ENCODE measurements around the gene MAP4K4. TPM values are rescaled to one million over a fixed set of nuclear protein-coding genes. Genes with fewer than 3 reads are reported as not detected.
A peak's percentile ranks its signal among the peaks of the same experiment; 100 is the strongest.
"Not testable (repeated sequence)": the region's sequence is repeated elsewhere in the genome, so short reads cannot be mapped to it uniquely, and the experiment has no call there.

MAP4K4 gene
- total RNA-seq, 1 donor from 2014 or later: 91.9 TPM

- Histone ChIP-seq H3K9me3 (ENCODE audit: low read depth) (no peaks in the 10 kb centered on the region), H3K4me2 (peak overlapping the region; percentile 72), H3K79me2 (ENCODE audit: low read depth) (peaks cover 100% of the 10 kb centered on the region), H3K4me1 (peaks cover 75% of the 10 kb centered on the region), H3F3A (ENCODE audit: low read depth) (peaks cover 18% of the 10 kb centered on the region), H3K9ac (no peak overlapping the region), H3K27ac (peak overlapping the region; percentile 54), H3K27me3 (no peaks in the 10 kb centered on the region), H3K36me3 (no peaks in the 10 kb centered on the region), H4K20me1 (ENCODE audit: low read depth) (peaks cover 97% of the 10 kb centered on the region), H2AFZ (replicated peaks) (no peak overlapping the region), H3K4me3 (no peak overlapping the region)
- H3K27ac Mint-ChIP-seq: no peak overlapping the region
- H3K36me3 Mint-ChIP-seq: peaks cover 14% of the 10 kb centered on the region
- no peak overlapping the region for H3K4me3 Mint-ChIP-seq
- peaks cover 4% of the 10 kb centered on the region for H3K27me3 Mint-ChIP-seq (ENCODE audit: insufficient read depth, low read depth)
- peak; percentile 59 for DNase-seq (ENCODE audit: low spot score)
- H3K9me3 Mint-ChIP-seq: peaks cover 18% of the 10 kb centered on the region
- TF ChIP-seq EZH2 (IDR thresholded peaks at IDR 0.05) (no peak), CTCF (IDR thresholded peaks at IDR 0.05) (no peak), EZH2phosphoT487 (IDR thresholded peaks at IDR 0.05) (no peak)
- peaks cover 45% of the 10 kb centered on the region for H3K4me1 Mint-ChIP-seq
Observed at GRCh38 chr2:101773137-101773536, 75.6 kb downstream of the MAP4K4 start.

DNA sequence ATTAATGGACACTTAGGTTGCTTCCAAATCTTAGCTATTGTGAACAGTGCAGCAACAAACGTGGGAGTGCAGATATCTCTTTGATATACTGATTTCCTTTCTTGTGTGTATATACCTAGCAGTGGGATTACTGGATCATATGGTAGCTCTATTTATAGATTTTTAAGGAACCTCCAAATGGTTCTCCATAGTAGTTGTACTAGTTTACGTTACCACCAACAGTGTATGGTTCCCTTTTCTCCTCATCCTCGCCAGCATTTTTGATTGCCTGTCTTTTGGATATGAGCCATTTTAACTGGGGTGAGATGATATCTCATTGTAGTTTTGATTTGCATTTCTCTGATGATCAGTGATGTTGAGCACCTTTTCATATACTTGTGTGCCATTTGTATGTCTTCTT is 76.5 kb downstream of the MAP4K4 start:
- not testable (repeated sequence) for H3K4me2 ChIP-seq, H3K4me3 ChIP-seq

GRCh38 chr2:101775092-101775491 is 77.6 kb downstream of the MAP4K4 start:
- H3K27me3 ChIP-seq: no peaks in the 10 kb centered on the region
- no peak overlapping the region for H3K27ac Mint-ChIP-seq
- peaks cover 78% of the 10 kb centered on the region for H3K4me1 ChIP-seq
- H3K36me3 Mint-ChIP-seq: peaks cover 14% of the 10 kb centered on the region
- peaks cover 100% of the 10 kb centered on the region for H4K20me1 ChIP-seq (ENCODE audit: low read depth)
- peaks cover 4% of the 10 kb centered on the region for H3K27me3 Mint-ChIP-seq (ENCODE audit: insufficient read depth, low read depth)
- TF ChIP-seq EZH2 (IDR thresholded peaks at IDR 0.05): no peak
- no peak for TF ChIP-seq CTCF (IDR thresholded peaks at IDR 0.05)
- no peak for TF ChIP-seq EZH2phosphoT487 (IDR thresholded peaks at IDR 0.05)
- H3K4me3 Mint-ChIP-seq: no peak overlapping the region
- peaks cover 45% of the 10 kb centered on the region for H3K4me1 Mint-ChIP-seq
- peaks cover 18% of the 10 kb centered on the region for H3K9me3 Mint-ChIP-seq
- H3K9ac ChIP-seq: no peak overlapping the region
- no peak overlapping the region for H2AFZ ChIP-seq (replicated peaks)
- no peak for DNase-seq (ENCODE audit: low spot score)
- no peak overlapping the region for H3K27ac ChIP-seq
- no peaks in the 10 kb centered on the region for H3K36me3 ChIP-seq
- H3K79me2 ChIP-seq (ENCODE audit: low read depth): peaks cover 100% of the 10 kb centered on the region
- H3K4me3 ChIP-seq: no peak overlapping the region
- H3K4me2 ChIP-seq: no peak overlapping the region
- no peaks in the 10 kb centered on the region for H3K9me3 ChIP-seq (ENCODE audit: low read depth)
- H3F3A ChIP-seq (ENCODE audit: low read depth): peaks cover 12% of the 10 kb centered on the region

More for the DNA sequence above, 76.5 kb downstream of the MAP4K4 start:
- not testable (repeated sequence) for H3K27me3 ChIP-seq; H3K27me3 Mint-ChIP-seq (ENCODE audit: insufficient read depth, low read depth); H3K9ac ChIP-seq; H3K4me3 Mint-ChIP-seq; DNase-seq (ENCODE audit: low spot score); H3K27ac ChIP-seq; H3K36me3 ChIP-seq; H2AFZ ChIP-seq (replicated peaks); H3K27ac Mint-ChIP-seq; H3K9me3 ChIP-seq (ENCODE audit: low read depth)
- Histone ChIP-seq H4K20me1 (ENCODE audit: low read depth) (peaks cover 97% of the 10 kb centered on the region), H3F3A (ENCODE audit: low read depth) (peaks cover 12% of the 10 kb centered on the region), H3K79me2 (ENCODE audit: low read depth) (peaks cover 100% of the 10 kb centered on the region), H3K4me1 (peaks cover 69% of the 10 kb centered on the region)
- Mint-ChIP-seq H3K4me1 (peaks cover 39% of the 10 kb centered on the region), H3K9me3 (peaks cover 18% of the 10 kb centered on the region), H3K36me3 (peaks cover 14% of the 10 kb centered on the region)

DNA sequence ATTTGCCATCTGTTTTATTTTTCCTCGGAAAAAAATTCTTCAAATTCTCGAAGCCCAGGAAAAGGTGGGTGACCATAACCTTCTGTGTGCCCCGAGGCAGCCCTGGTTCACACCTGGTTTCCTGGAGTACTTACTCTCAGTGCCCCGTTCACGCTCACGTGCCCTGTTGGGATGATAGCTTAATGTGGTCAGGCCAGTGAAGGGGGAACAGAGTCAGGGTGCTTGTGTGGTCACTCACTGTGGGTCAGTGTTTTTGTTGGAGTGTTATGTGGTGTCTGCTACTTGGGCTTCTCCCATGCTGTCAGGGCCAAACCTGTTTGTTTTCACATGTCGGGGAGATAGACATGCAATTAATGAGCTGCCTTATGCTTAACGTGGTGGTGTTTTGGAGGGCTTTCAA is 78.1 kb downstream of the MAP4K4 start:
- H3K27me3 ChIP-seq: no peaks in the 10 kb centered on the region
- H3K27ac ChIP-seq: no peak overlapping the region
- H4K20me1 ChIP-seq (ENCODE audit: low read depth): peaks cover 100% of the 10 kb centered on the region
- Mint-ChIP-seq H3K4me1 (peaks cover 51% of the 10 kb centered on the region), H3K36me3 (peaks cover 14% of the 10 kb centered on the region), H3K9me3 (peaks cover 18% of the 10 kb centered on the region), H3K4me3 (no peak overlapping the region), H3K27ac (peak overlapping the region; percentile 23), H3K27me3 (ENCODE audit: insufficient read depth, low read depth) (peaks cover 4% of the 10 kb centered on the region)
- H3K36me3 ChIP-seq: no peaks in the 10 kb centered on the region
- H3K4me1 ChIP-seq: peaks cover 81% of the 10 kb centered on the region
- no peak for DNase-seq (ENCODE audit: low spot score)
- H3K4me3 ChIP-seq: no peak overlapping the region
- peaks cover 100% of the 10 kb centered on the region for H3K79me2 ChIP-seq (ENCODE audit: low read depth)
- no peak for TF ChIP-seq EZH2phosphoT487 (IDR thresholded peaks at IDR 0.05)
- TF ChIP-seq EZH2 (IDR thresholded peaks at IDR 0.05): no peak
- no peak for TF ChIP-seq CTCF (IDR thresholded peaks at IDR 0.05)
- no peaks in the 10 kb centered on the region for H3K9me3 ChIP-seq (ENCODE audit: low read depth)
- no peak overlapping the region for H3K4me2 ChIP-seq
- peaks cover 11% of the 10 kb centered on the region for H3F3A ChIP-seq (ENCODE audit: low read depth)
- no peak overlapping the region for H3K9ac ChIP-seq
- H2AFZ ChIP-seq (replicated peaks): no peak overlapping the region

All from neural progenitor cell (in vitro differentiated cells).